ENCODE data around the gene CD47.

CD47 gene

GRCh38 chr3:108090701-108091497, at the start of gene CD47:
CD47 (minus strand) TSS chr3:108091031; CDS start chr3:108090908, 123 bp downstream.
- TF ChIP-seq CTCF (IDR thresholded peaks at IDR 0.05; ENCODE audit: low read depth, low read length): no peak
- H3K4me3 ChIP-seq (ENCODE audit: low read depth, low read length): peak within 1 kb of the TSS; percentile 95

- no peak for TF ChIP-seq CTCF (IDR thresholded peaks at IDR 0.05; ENCODE audit: low read depth, low read length)
- H3K4me3 ChIP-seq (ENCODE audit: low read depth, low read length): no peak overlapping the region
These were observed 46.6 kb upstream of the CD47 start for GRCh38 chr3:108137460-108137814.

- no peak overlapping the region for H3K4me3 ChIP-seq (ENCODE audit: low read depth, low read length)
- no peak for TF ChIP-seq CTCF (IDR thresholded peaks at IDR 0.05; ENCODE audit: low read depth, low read length)
These were observed 46.0 kb upstream of the CD47 start for GRCh38 chr3:108136561-108137459.

- H3K4me3 ChIP-seq (ENCODE audit: low read depth, low read length): no peak overlapping the region
- TF ChIP-seq CTCF (IDR thresholded peaks at IDR 0.05; ENCODE audit: low read depth, low read length): no peak
These were observed 43.7 kb upstream of the CD47 start for GRCh38 chr3:108134555-108134880.

- TF ChIP-seq CTCF (IDR thresholded peaks at IDR 0.05; ENCODE audit: low read depth, low read length): no peak
- no peak overlapping the region for H3K4me3 ChIP-seq (ENCODE audit: low read depth, low read length)
These were observed 43.2 kb upstream of the CD47 start for GRCh38 chr3:108133858-108134554.

GRCh38 chr3:108133048-108133369, 42.2 kb upstream of the CD47 start:
- no peak overlapping the region for H3K4me3 ChIP-seq (ENCODE audit: low read depth, low read length)
- TF ChIP-seq CTCF (IDR thresholded peaks at IDR 0.05; ENCODE audit: low read depth, low read length): no peak
